Breast epithelium (tissue), 3 donors: Measurements from ENCODE around the gene RNF220.

Source experiments
- CTCF ChIP-seq, 3 donors: fragments of 450-650 bp; IDR thresholded peaks; one replicate each; pipeline ENCODE4 v1.5.1; 2016 to 2017; ENCODE audit warnings: antibody characterized with exemption in 3 of 3, mild to moderate bottlenecking in 3 of 3, moderate library complexity in 3 of 3
- POLR2A ChIP-seq: fragments of 450-650 bp; IDR thresholded peaks from one replicate; pipeline ENCODE4 v1.6.1; 2016; ENCODE audit warnings: antibody characterized with exemption, mild to moderate bottlenecking, moderate library complexity
- POLR2AphosphoS5 ChIP-seq, 3 donors: sonication (generic); formaldehyde crosslinking; IDR thresholded peaks; one replicate each; pipeline ENCODE4 v1.6.1; 2017; ENCODE audit warnings: antibody characterized with exemption in 3 of 3

GRCh38 chr1:44636688-44637598 lies 231.9 kb downstream of the RNF220 start:
- TF ChIP-seq CTCF (IDR thresholded peaks at IDR 0.05) (no peak), POLR2AphosphoS5 (IDR thresholded peaks at IDR 0.05) (no peak), POLR2A (no peak)
